Thymus (tissue), 11 donors: Measurements from ENCODE around the gene NUMA1. TPM values are rescaled to one million over a fixed set of nuclear protein-coding genes. Genes with fewer than 3 reads are reported as not detected.
A peak's percentile ranks its signal among the peaks of the same experiment; 100 is the strongest.

ENCODE experiments used
- DNase-seq, 9 donors: peaks; one replicate each; pipeline ENCODE4 v3.0.0-alpha.2; 2013; ENCODE audit warnings: low spot score in 9 of 9, low read depth in 6 of 9, missing footprints in 1 of 9
- H3K27ac ChIP-seq, 2 donors: one replicate each; pipeline ENCODE4 v1.5.1; 2013; ENCODE audit warnings: control low read depth in 1 of 2, low read depth in 1 of 2, low read length in 1 of 2, mild to moderate bottlenecking in 1 of 2, moderate library complexity in 1 of 2
- H3K27me3 ChIP-seq, 2 donors: one replicate each; pipeline ENCODE4 v1.5.1; 2013; ENCODE audit warnings: low read length in 1 of 2; ENCODE audit not compliant: control insufficient read depth in 2 of 2, insufficient read depth in 1 of 2
- H3K36me3 ChIP-seq, 2 donors: one replicate each; pipeline ENCODE4 v1.5.1; 2013; ENCODE audit warnings: low read length in 1 of 2, mild to moderate bottlenecking in 1 of 2, moderate library complexity in 1 of 2; ENCODE audit not compliant: control insufficient read depth in 2 of 2, insufficient read depth in 2 of 2
- H3K4me1 ChIP-seq, 2 donors: one replicate each; pipeline ENCODE4 v1.5.1; 2013; ENCODE audit warnings: low read length in 2 of 2; ENCODE audit not compliant: control insufficient read depth in 2 of 2, insufficient read depth in 2 of 2
- H3K4me3 ChIP-seq, 2 donors: one replicate each; pipeline ENCODE4 v1.5.1; 2013; ENCODE audit warnings: low read length in 2 of 2, control low read depth in 1 of 2, mild to moderate bottlenecking in 1 of 2
- H3K9me3 ChIP-seq, 2 donors: one replicate each; pipeline ENCODE4 v1.5.1; 2013; ENCODE audit warnings: low read length in 1 of 2, mild to moderate bottlenecking in 1 of 2; ENCODE audit not compliant: control insufficient read depth in 2 of 2, insufficient read depth in 1 of 2
- WGBS: extraction: QIAGEN DNeasy Blood & Tissue Kit; methylation state at CpG from one replicate; pipeline ENCODE4 v1.1.7; 2013; 5-methylcytosine and 5-hydroxymethylcytosine counted together
- polyA plus RNA-seq: library from polyadenylated mRNA; stranded (reverse); fragments of 200-250 nt; gene quantifications from one replicate; pipeline ENCODE4 v1.2.3, GENCODE V29; 2013
- total RNA-seq: library from RNA; stranded (reverse); fragments of 120-200 nt; gene quantifications from one replicate; pipeline ENCODE4 v1.2.4, GENCODE V29; 2013
- donor health status: healthy.

Gene NUMA1
- total and polyA plus RNA-seq, 2 donors: 76.4 to 210 TPM

- Histone ChIP-seq H3K36me3 (peaks cover 8 to 41% of the 10 kb centered on the region in 2 donors), H3K27me3 (no peaks in the 10 kb centered on the region), H3K4me1 (no peaks in the 10 kb centered on the region), H3K27ac (no peak overlapping the region), H3K9me3 (no peaks in the 10 kb centered on the region), H3K4me3 (no peak overlapping the region)
- WGBS: 31% methylated on average over 2 of the region's 2 CpGs
- DNase-seq: peak in 1 of 9 donors; percentile 11
Measured at GRCh38 chr11:71962428-71963038, 117.8 kb downstream of the NUMA1 start.

- 64% methylated on average over 3 of the region's 3 CpGs for WGBS
- H3K27ac ChIP-seq: no peak overlapping the region
- no peaks in the 10 kb centered on the region for H3K9me3 ChIP-seq
- peaks cover 8 to 17% of the 10 kb centered on the region in 2 donors for H3K36me3 ChIP-seq
- no peak overlapping the region for H3K4me3 ChIP-seq
- no peak for DNase-seq
- H3K27me3 ChIP-seq: no peaks in the 10 kb centered on the region
- H3K4me1 ChIP-seq: no peaks in the 10 kb centered on the region
Measured at GRCh38 chr11:71955898-71956456, 124.4 kb downstream of the NUMA1 start.

Other genes with a start within 250 kb of the NUMA1 start
- gene DEFB108B, start 247.3 kb downstream of the NUMA1 start, total RNA-seq: not detected
- not detected for gene DEFB108B, start 247.3 kb downstream of the NUMA1 start, polyA plus RNA-seq
- gene DEFB131B, start 202.1 kb downstream of the NUMA1 start, total RNA-seq: not detected
- not detected for gene DEFB131B, start 202.1 kb downstream of the NUMA1 start, polyA plus RNA-seq
- gene XNDC1N, start 151.9 kb downstream of the NUMA1 start, total RNA-seq: 6.9 TPM
- 3.0 TPM for gene XNDC1N, start 151.9 kb downstream of the NUMA1 start, polyA plus RNA-seq
- 13.0 TPM for gene RNF121, start 151.5 kb downstream of the NUMA1 start, total RNA-seq
- 10.3 TPM for gene RNF121, start 151.5 kb downstream of the NUMA1 start, polyA plus RNA-seq
- 2.0 TPM for gene IL18BP, start 81.6 kb downstream of the NUMA1 start, total RNA-seq
- 10.8 TPM for gene IL18BP, start 81.6 kb downstream of the NUMA1 start, polyA plus RNA-seq
- 5.3 TPM for gene LRRC51, start 308 bp upstream of the NUMA1 start, total RNA-seq
- gene LRRC51, start 308 bp upstream of the NUMA1 start, polyA plus RNA-seq: 5.3 TPM
- 74.5 TPM for gene LAMTOR1, start 22.8 kb upstream of the NUMA1 start, total RNA-seq
- 104 TPM for gene LAMTOR1, start 22.8 kb upstream of the NUMA1 start, polyA plus RNA-seq
- gene TOMT, start 25.4 kb upstream of the NUMA1 start, total RNA-seq: not detected
- gene TOMT, start 25.4 kb upstream of the NUMA1 start, polyA plus RNA-seq: not detected
- gene ANAPC15, start 32.2 kb upstream of the NUMA1 start, total RNA-seq: 89.9 TPM
- gene ANAPC15, start 32.2 kb upstream of the NUMA1 start, polyA plus RNA-seq: 56.3 TPM
- 0.33 TPM for gene FOLR3, start 55.2 kb upstream of the NUMA1 start, total RNA-seq
- 0.82 TPM for gene FOLR3, start 55.2 kb upstream of the NUMA1 start, polyA plus RNA-seq
- 0.47 TPM for gene FOLR1, start 111.6 kb upstream of the NUMA1 start, total RNA-seq
- gene FOLR1, start 111.6 kb upstream of the NUMA1 start, polyA plus RNA-seq: 0.98 TPM
- gene FOLR2, start 136.3 kb upstream of the NUMA1 start, total RNA-seq: 27.8 TPM
- gene FOLR2, start 136.3 kb upstream of the NUMA1 start, polyA plus RNA-seq: 32.7 TPM
- gene INPPL1, start 144.2 kb upstream of the NUMA1 start, total RNA-seq: 27.7 TPM
- gene INPPL1, start 144.2 kb upstream of the NUMA1 start, polyA plus RNA-seq: 58.3 TPM
- 0.05 TPM for gene PHOX2A, start 163.6 kb upstream of the NUMA1 start, total RNA-seq
- 0.11 TPM for gene PHOX2A, start 163.6 kb upstream of the NUMA1 start, polyA plus RNA-seq